Neuronal stem cell (in vitro differentiated cells): ENCODE measurements around the gene ZNF124.
"Not testable (repeated sequence)": the region's sequence is repeated elsewhere in the genome, so short reads cannot be mapped to it uniquely, and the experiment has no call there.

Experiments
- DNase-seq: peaks from one replicate; pipeline ENCODE4 v3.0.0-alpha.2; 2013; ENCODE audit warnings: low spot score
- H2AFZ ChIP-seq: one replicate; pipeline ENCODE4 v1.6.1; 2013; ENCODE audit warnings: mild to moderate bottlenecking, low read length, inconsistent platforms
- H2AK5ac ChIP-seq: 2 replicates; pipeline ENCODE4 v1.6.1; 2013; ENCODE audit warnings: low read depth, mild to moderate bottlenecking, inconsistent platforms, low read length, moderate library complexity, mixed read lengths
- H2BK120ac ChIP-seq: 2 replicates; pipeline ENCODE4 v1.6.1; 2013; ENCODE audit warnings: low read depth, mild to moderate bottlenecking, inconsistent platforms, low read length, moderate library complexity, mixed read lengths
- H2BK12ac ChIP-seq: one replicate; pipeline ENCODE4 v1.6.1; 2013; ENCODE audit warnings: low read length, inconsistent platforms
- H2BK15ac ChIP-seq: 2 replicates; pipeline ENCODE4 v1.6.1; 2013; ENCODE audit warnings: mild to moderate bottlenecking, low read length, inconsistent platforms, mixed read lengths
- H2BK5ac ChIP-seq: one replicate; pipeline ENCODE4 v1.6.1; 2013; ENCODE audit warnings: inconsistent platforms, mild to moderate bottlenecking, low read length, moderate library complexity
- H3K14ac ChIP-seq: one replicate; pipeline ENCODE4 v1.6.1; 2013; ENCODE audit warnings: low read length, inconsistent platforms
- H3K18ac ChIP-seq: 2 replicates; pipeline ENCODE4 v1.6.1; 2013; ENCODE audit warnings: low read length, inconsistent platforms
- H3K23ac ChIP-seq: 2 replicates; pipeline ENCODE4 v1.6.1; 2013; ENCODE audit warnings: low read depth, mild to moderate bottlenecking, mixed read lengths, low read length, inconsistent platforms; ENCODE audit not compliant: poor library complexity
- H3K27ac ChIP-seq: replicated peaks from 3 replicates; pipeline ENCODE4 v1.5.1; 2013; ENCODE audit warnings: low read length, inconsistent platforms
- H3K27me3 ChIP-seq, 3 experiments: 2 replicates each; pipeline ENCODE4 v1.6.1; 2013; ENCODE audit warnings: low read length in 3 of 3, mild to moderate bottlenecking in 2 of 3, inconsistent platforms in 1 of 3, low read depth in 1 of 3, mixed read lengths in 1 of 3, moderate library complexity in 1 of 3; ENCODE audit not compliant: control insufficient read depth in 3 of 3, insufficient read depth in 3 of 3
- H3K36me3 ChIP-seq, 2 donors: replicated peaks in 1 of 2; 2 replicates each; pipeline ENCODE4 v1.6.1; 2013; ENCODE audit warnings: low read length in 2 of 2; ENCODE audit not compliant: control insufficient read depth in 2 of 2, insufficient read depth in 2 of 2
- H3K4ac ChIP-seq: 2 replicates; pipeline ENCODE4 v1.6.1; 2013; ENCODE audit warnings: inconsistent platforms, mild to moderate bottlenecking, low read length, moderate library complexity
- H3K4me1 ChIP-seq, 2 donors: 1 replicate in 1 of 2; 2 replicates in 1 of 2; pipeline ENCODE4 v1.6.1; 2013; ENCODE audit warnings: low read length in 2 of 2, low read depth in 1 of 2; ENCODE audit not compliant: control insufficient read depth in 2 of 2, insufficient read depth in 1 of 2
- H3K4me2 ChIP-seq: one replicate; pipeline ENCODE4 v1.6.1; 2013; ENCODE audit warnings: mild to moderate bottlenecking, low read length, inconsistent platforms; ENCODE audit not compliant: insufficient read depth, poor library complexity, severe bottlenecking
- H3K4me3 ChIP-seq, 2 donors: 2 replicates each; pipeline ENCODE4 v1.5.1; 2013; ENCODE audit warnings: low read length in 2 of 2, mild to moderate bottlenecking in 2 of 2, inconsistent platforms in 1 of 2, moderate library complexity in 1 of 2
- H3K79me1 ChIP-seq: one replicate; pipeline ENCODE4 v1.6.1; 2013; ENCODE audit warnings: low read depth, mild to moderate bottlenecking, inconsistent platforms, low read length, moderate library complexity
- H3K9ac ChIP-seq: one replicate; pipeline ENCODE4 v1.6.1; 2013; ENCODE audit warnings: mild to moderate bottlenecking, low read depth, low read length, inconsistent platforms; ENCODE audit not compliant: poor library complexity
- H3K9me3 ChIP-seq, 2 donors: replicated peaks in 1 of 2; 2 replicates each; pipeline versions ENCODE3 to v1.6.1; 2013; ENCODE audit warnings: low read length in 2 of 2, mild to moderate bottlenecking in 2 of 2, inconsistent platforms in 1 of 2, low read depth in 1 of 2, mixed read lengths in 1 of 2, moderate library complexity in 1 of 2; ENCODE audit not compliant: control insufficient read depth in 2 of 2, insufficient read depth in 1 of 2
- H4K8ac ChIP-seq: one replicate; pipeline ENCODE4 v1.6.1; 2013; ENCODE audit warnings: low read depth, mild to moderate bottlenecking, inconsistent platforms, low read length, moderate library complexity
- H4K91ac ChIP-seq: one replicate; pipeline ENCODE4 v1.6.1; 2013; ENCODE audit warnings: low read length, low read depth, mild to moderate bottlenecking, inconsistent platforms; ENCODE audit not compliant: poor library complexity
- WGBS, 2 donors: extraction: QIAGEN DNeasy Blood & Tissue Kit; methylation state at CpG; one replicate each; pipeline ENCODE4 v1.1.7; 2013; ENCODE audit warnings: missing lambda C conversion rate in 2 of 2, mixed read lengths in 1 of 2; ENCODE audit not compliant: insufficient read length in 2 of 2, insufficient replicate concordance in 1 of 2; ENCODE audit errors: extremely low coverage in 2 of 2; 5-methylcytosine and 5-hydroxymethylcytosine counted together

The ZNF124 gene

DNA sequence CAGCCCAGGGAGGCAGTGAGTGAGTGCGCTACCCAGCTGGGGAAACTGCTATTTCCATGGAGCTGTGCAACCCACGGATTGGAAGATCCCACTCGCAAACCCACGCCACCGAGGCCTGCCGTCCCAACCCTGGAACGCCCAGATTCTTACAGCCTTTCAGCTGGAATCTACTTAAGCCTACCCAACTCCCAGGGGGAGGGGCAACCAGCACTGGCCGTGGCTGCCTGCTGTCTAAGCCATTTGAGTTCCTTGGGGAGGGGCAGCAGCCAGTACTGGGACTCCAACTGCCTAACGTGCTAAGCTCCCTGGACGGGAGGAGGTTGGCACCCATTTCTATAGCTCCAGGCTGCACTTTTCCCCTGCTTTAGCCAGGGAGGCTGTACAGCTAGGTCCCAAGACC lies 40.6 kb downstream of the ZNF124 start:
- no peak overlapping the region for H4K8ac ChIP-seq
- peaks cover 15 to 22% of the 10 kb centered on the region in 2 donors for H3K9me3 ChIP-seq
- no peak overlapping the region for H2BK120ac ChIP-seq
- H2BK12ac ChIP-seq: no peak overlapping the region
- H3K4ac ChIP-seq: no peak overlapping the region
- no peak overlapping the region for H2AK5ac ChIP-seq
- H3K18ac ChIP-seq: no peak overlapping the region
- no peaks in the 10 kb centered on the region for H3K27me3 ChIP-seq
- no peak overlapping the region for H2BK5ac ChIP-seq
- no CpG with 5 or more reads among the region's 10 CpGs for WGBS, 2 donors
- H2AFZ ChIP-seq: no peak overlapping the region
- no peak for DNase-seq
- no peak overlapping the region for H3K4me2 ChIP-seq
- no peak overlapping the region for H3K27ac ChIP-seq
- H3K9ac ChIP-seq: no peak overlapping the region
- peaks cover 6% of the 10 kb centered on the region for H3K79me1 ChIP-seq
- H4K91ac ChIP-seq: no peak overlapping the region
- H2BK15ac ChIP-seq: no peak overlapping the region
- no peak overlapping the region for H3K14ac ChIP-seq
- no peak overlapping the region for H3K23ac ChIP-seq
- peaks cover 12 to 15% of the 10 kb centered on the region in 2 donors for H3K36me3 ChIP-seq
- H3K4me1 ChIP-seq: no peaks in the 10 kb centered on the region
- H3K4me3 ChIP-seq: peak overlapping the region in 1 of 2 donors; percentile 0

DNA sequence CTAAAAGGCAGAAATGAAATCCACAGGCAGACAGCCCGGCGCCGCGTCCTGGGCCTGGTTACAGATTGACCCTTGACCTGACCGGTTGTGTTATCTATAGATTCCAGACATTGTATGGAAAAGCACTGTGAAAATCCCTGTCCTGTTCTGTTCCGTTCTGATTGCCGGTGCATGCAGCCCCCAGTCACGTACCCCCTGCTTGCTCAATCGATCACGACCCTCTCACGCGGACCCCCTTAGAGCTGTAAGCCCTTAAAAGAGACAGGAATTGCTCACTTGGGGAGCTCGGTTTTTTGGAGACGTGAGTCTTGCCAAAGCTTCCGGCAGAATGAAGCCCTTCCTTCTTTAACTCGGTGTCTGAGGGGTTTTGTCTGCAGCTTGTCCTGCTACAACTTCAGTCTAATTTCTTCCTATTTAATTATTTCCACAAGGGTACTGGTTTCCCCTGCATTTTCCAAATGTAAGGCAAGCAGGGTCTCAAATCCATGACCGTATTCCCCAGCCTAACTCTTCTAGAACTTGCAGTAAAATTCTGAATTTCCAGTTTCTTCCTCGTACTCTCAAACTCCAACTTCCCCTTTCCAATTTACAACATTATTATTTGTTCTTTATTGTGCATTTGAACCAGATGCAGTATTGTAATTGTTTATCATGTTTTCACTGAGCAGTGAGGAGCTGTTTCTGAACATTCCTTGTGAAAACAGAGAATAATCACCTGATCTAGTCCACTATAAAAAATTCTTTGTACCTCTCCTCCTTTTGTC lies 44.1 kb downstream of the ZNF124 start:
- H2BK5ac ChIP-seq, H2AFZ ChIP-seq, H3K27me3 ChIP-seq, H3K4ac ChIP-seq, H3K4me1 ChIP-seq, H3K79me1 ChIP-seq, H3K27ac ChIP-seq, DNase-seq, H3K23ac ChIP-seq, H3K4me2 ChIP-seq, H2AK5ac ChIP-seq, H3K18ac ChIP-seq, H4K91ac ChIP-seq, H4K8ac ChIP-seq, H2BK12ac ChIP-seq, H2BK120ac ChIP-seq, H2BK15ac ChIP-seq, H3K14ac ChIP-seq, H3K9ac ChIP-seq: not testable (repeated sequence)
- H3K4me3 ChIP-seq: peak overlapping the region in 1 of 2 donors; percentile 39
- 100% methylated on average over 1 of the region's 18 CpGs; no CpG with 5 or more reads in 1 of the 2 donors for WGBS, 2 donors
- H3K9me3 ChIP-seq: peaks cover 15 to 18% of the 10 kb centered on the region in 2 donors
- peaks cover 12 to 15% of the 10 kb centered on the region in 2 donors for H3K36me3 ChIP-seq

DNA sequence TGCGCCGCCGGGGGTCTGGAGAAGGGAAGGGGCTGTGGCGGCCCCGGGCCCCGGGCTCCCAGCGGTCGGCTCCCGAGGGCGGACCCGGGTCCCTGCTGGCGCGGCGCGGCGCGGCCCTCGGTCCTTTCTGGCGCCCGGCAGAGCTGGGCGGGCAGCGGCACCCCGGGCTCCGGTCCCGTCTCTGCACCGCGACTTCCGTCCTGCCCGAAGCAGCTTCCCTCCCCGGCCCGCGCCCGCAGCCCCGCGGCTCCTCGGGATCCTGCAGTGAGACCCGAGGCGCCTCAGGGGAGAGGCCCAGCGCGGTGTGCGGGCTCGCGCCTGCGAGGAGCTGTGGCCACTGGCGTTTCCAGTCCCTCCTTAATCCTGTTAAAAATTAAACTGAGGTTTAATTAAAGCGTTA lies 45.2 kb downstream of the ZNF124 start:
- H3K14ac ChIP-seq, H2BK15ac ChIP-seq, H4K8ac ChIP-seq, H3K18ac ChIP-seq, H3K9ac ChIP-seq, H3K36me3 ChIP-seq, H2AFZ ChIP-seq, H4K91ac ChIP-seq, H2AK5ac ChIP-seq, H2BK120ac ChIP-seq, H2BK12ac ChIP-seq, H3K4me3 ChIP-seq, H3K4me2 ChIP-seq, H3K23ac ChIP-seq, H2BK5ac ChIP-seq, H3K27me3 ChIP-seq, H3K4ac ChIP-seq, H3K4me1 ChIP-seq, DNase-seq, H3K27ac ChIP-seq, H3K79me1 ChIP-seq: not testable (repeated sequence)
- H3K9me3 ChIP-seq: peaks cover 14% of the 10 kb centered on the region in 2 donors
- no CpG with 5 or more reads among the region's 46 CpGs for WGBS, 2 donors

DNA sequence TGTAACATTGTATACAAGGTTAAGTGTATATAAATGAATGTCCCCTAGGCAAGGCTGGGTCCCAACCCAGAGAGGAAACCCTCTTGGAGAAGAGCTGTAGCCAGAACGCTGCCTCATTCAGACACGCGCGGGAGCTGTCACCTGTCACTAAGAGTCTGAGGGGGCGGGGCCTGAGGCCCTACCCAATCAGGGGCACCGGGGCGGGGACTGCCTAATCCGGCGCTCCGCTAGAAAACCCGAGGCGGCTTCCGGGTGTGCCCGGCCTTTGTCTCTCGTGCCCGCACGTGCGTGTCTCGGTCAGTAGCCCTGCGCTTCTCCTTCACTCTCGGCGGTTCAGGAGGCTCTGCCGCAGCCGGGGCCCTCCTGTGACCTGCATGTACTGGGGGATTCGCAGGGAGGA lies 45.7 kb downstream of the ZNF124 start:
- not testable (repeated sequence) for H3K27ac ChIP-seq, H3K4ac ChIP-seq, H2BK12ac ChIP-seq, H3K14ac ChIP-seq, H2AFZ ChIP-seq, H3K9ac ChIP-seq, H3K18ac ChIP-seq, H3K36me3 ChIP-seq, H3K23ac ChIP-seq, H4K91ac ChIP-seq, H3K79me1 ChIP-seq, H3K9me3 ChIP-seq, H3K27me3 ChIP-seq, H2AK5ac ChIP-seq, DNase-seq, H3K4me2 ChIP-seq, H2BK120ac ChIP-seq, H3K4me3 ChIP-seq, H2BK5ac ChIP-seq, H2BK15ac ChIP-seq, H3K4me1 ChIP-seq, H4K8ac ChIP-seq
- WGBS, 2 donors: no CpG with 5 or more reads among the region's 25 CpGs
